ENCODE measurements around the gene CIAPIN1.

CIAPIN1 gene

GRCh38 chr16:57434003-57434402 is 13.2 kb downstream of the CIAPIN1 start:
- TF ChIP-seq CTCF (IDR thresholded peaks at IDR 0.05; ENCODE audit: control insufficient read depth, extremely low read depth, insufficient read depth): no peak
- no peak for DNase-seq (ENCODE audit: low read depth)
- H3K4me3 ChIP-seq (ENCODE audit: low read depth, low read length): no peak overlapping the region

- no peak for TF ChIP-seq CTCF (IDR thresholded peaks at IDR 0.05; ENCODE audit: control insufficient read depth, extremely low read depth, insufficient read depth)
- DNase-seq (ENCODE audit: low read depth): no peak
- no peak overlapping the region for H3K4me3 ChIP-seq (ENCODE audit: low read depth, low read length)
Observed at GRCh38 chr16:57432989-57433388, 14.2 kb downstream of the CIAPIN1 start.

GRCh38 chr16:57432505-57432904 is 14.7 kb downstream of the CIAPIN1 start:
- no peak overlapping the region for H3K4me3 ChIP-seq (ENCODE audit: low read depth, low read length)
- no peak for DNase-seq (ENCODE audit: low read depth)
- TF ChIP-seq CTCF (IDR thresholded peaks at IDR 0.05; ENCODE audit: control insufficient read depth, extremely low read depth, insufficient read depth): no peak

- no peak for DNase-seq (ENCODE audit: low read depth)
- no peak for TF ChIP-seq CTCF (IDR thresholded peaks at IDR 0.05; ENCODE audit: control insufficient read depth, extremely low read depth, insufficient read depth)
- no peak overlapping the region for H3K4me3 ChIP-seq (ENCODE audit: low read depth, low read length)
Observed at GRCh38 chr16:57430955-57431354, 16.2 kb downstream of the CIAPIN1 start.

DNA sequence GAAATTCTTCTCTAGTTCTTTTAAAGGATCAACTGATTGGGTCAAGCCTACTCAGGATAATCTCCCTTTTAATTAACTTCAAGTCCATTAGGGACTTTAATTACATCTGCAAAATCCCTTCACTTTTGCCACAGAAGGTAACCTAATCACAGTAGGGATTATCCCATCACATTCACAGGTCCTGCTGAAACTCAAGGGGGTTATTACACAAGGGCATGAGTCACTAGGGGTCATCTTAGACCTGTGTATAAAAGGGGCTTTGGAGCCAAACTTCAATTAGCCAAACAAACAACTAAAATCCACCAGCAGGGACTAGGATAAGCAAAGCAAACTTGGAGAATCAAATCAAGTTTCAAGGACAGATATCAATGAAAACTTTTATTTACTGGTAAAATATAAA is 19.4 kb downstream of the CIAPIN1 start:
- no peak for TF ChIP-seq CTCF (IDR thresholded peaks at IDR 0.05; ENCODE audit: control insufficient read depth, extremely low read depth, insufficient read depth)
- no peak overlapping the region for H3K4me3 ChIP-seq (ENCODE audit: low read depth, low read length)
- no peak for DNase-seq (ENCODE audit: low read depth)

DNA sequence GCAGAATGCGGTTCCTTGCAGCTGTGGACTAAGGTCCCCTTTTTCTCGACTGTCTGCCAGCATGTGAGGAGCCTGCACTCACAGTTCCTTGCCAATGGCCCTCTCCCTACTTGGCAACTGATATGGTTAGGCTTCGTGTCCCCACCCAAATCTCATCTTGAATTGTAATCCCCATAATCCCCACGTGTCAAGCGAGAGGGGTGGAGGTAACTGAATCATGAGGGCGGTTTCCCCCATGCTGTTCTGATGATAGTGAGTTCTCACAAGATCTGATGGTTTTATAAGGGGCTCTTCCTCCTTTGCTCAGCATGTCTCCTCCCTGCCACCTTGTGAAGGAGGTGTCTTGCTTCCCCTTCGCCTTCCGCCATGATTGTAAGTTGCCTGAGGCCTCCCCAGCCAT is 19.9 kb downstream of the CIAPIN1 start:
- TF ChIP-seq CTCF (IDR thresholded peaks at IDR 0.05; ENCODE audit: control insufficient read depth, extremely low read depth, insufficient read depth): no peak
- H3K4me3 ChIP-seq (ENCODE audit: low read depth, low read length): no peak overlapping the region
- no peak for DNase-seq (ENCODE audit: low read depth)

- no peak for DNase-seq (ENCODE audit: low read depth)
- TF ChIP-seq CTCF (IDR thresholded peaks at IDR 0.05; ENCODE audit: control insufficient read depth, extremely low read depth, insufficient read depth): no peak
- no peak overlapping the region for H3K4me3 ChIP-seq (ENCODE audit: low read depth, low read length)
Observed at GRCh38 chr16:57426356-57426755, 20.8 kb downstream of the CIAPIN1 start.
